NCI-H1694 treated with DMSO at 0.1 percent for 48 hours (cell line): Measurements from ENCODE around the gene FEN1.

Source experiments
- DNase-seq: peaks from one replicate; lab custom pipeline; 2025; lab: John Stamatoyannopoulos, UW

The FEN1 gene

GRCh38 chr11:61794579-61794978 lies 1.9 kb downstream of the FEN1 start:
- no peak for DNase-seq

- no peak for DNase-seq
Measured at GRCh38 chr11:61795459-61795858, 2.7 kb downstream of the FEN1 start.

GRCh38 chr11:61795876-61796526 lies 3.3 kb downstream of the FEN1 start:
- DNase-seq, result no peak

GRCh38 chr11:61797263-61797944 lies 4.7 kb downstream of the FEN1 start:
- DNase-seq, result peak; percentile 53

- no peak for DNase-seq
Measured at GRCh38 chr11:61799665-61800284, 7.1 kb downstream of the FEN1 start.

GRCh38 chr11:61800331-61801281 lies 7.9 kb downstream of the FEN1 start:
- no peak for DNase-seq

GRCh38 chr11:61802605-61803004 lies 9.9 kb downstream of the FEN1 start:
- no peak for DNase-seq

GRCh38 chr11:61803889-61804647 lies 11.4 kb downstream of the FEN1 start:
- no peak for DNase-seq

- no peak for DNase-seq
Measured at GRCh38 chr11:61805146-61805545, 12.4 kb downstream of the FEN1 start.

- no peak for DNase-seq
Measured at GRCh38 chr11:61806785-61807184, 14.1 kb downstream of the FEN1 start.

GRCh38 chr11:61810671-61811175 lies 18.0 kb downstream of the FEN1 start:
- DNase-seq, result no peak

- no peak for DNase-seq
Measured at GRCh38 chr11:61811831-61812230, 19.1 kb downstream of the FEN1 start.

- no peak for DNase-seq
Measured at GRCh38 chr11:61812736-61813411, 20.2 kb downstream of the FEN1 start.

GRCh38 chr11:61814247-61814957 lies 21.7 kb downstream of the FEN1 start:
- DNase-seq, result no peak

GRCh38 chr11:61814958-61815789 lies 22.5 kb downstream of the FEN1 start:
- DNase-seq, result peak; percentile 46

GRCh38 chr11:61815790-61816735 lies 23.4 kb downstream of the FEN1 start:
- DNase-seq, result peak; percentile 28

- DNase-seq, result peak; percentile 93
Measured at GRCh38 chr11:61816736-61817455, 24.2 kb downstream of the FEN1 start, which contains the start of gene FADS1. Gene FADS1, minus strand, starts transcription at chr11:61817003. Its CDS starts 74 bp downstream, at chr11:61816929.
